GM19452 (cell line): ENCODE results near the gene ZFP3.
"Not testable (repeated sequence)": the region's sequence is repeated elsewhere in the genome, so short reads cannot be mapped to it uniquely, and the experiment has no call there.

ENCODE experiments used
- ATAC-seq: cut with Tn5 transposase; IDR thresholded peaks from one replicate; pipeline ENCODE4 v1.9.1; 2021; ENCODE audit not compliant: unreplicated experiment

ZFP3 gene

DNA sequence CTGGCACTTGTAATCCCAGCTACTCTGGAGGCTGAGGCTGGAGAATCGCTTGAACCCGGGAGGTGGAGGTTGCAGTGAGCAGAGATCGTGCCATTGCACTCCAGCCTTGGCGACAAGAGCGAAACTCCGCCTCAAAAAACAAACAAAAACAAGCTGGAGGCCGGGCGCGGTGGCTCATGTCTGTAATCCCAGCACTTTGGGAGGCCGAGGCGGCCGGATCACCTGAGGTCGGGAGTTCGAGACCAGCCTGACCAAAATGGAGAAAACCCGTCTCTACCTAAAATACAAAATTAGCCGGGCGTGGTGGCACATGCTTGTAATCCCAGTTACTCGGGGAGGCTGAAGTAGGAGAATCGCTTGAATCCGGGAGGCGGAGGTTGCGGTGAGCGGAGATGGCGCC, 992 bp upstream of the ZFP3 start:
- not testable (repeated sequence) for ATAC-seq

DNA sequence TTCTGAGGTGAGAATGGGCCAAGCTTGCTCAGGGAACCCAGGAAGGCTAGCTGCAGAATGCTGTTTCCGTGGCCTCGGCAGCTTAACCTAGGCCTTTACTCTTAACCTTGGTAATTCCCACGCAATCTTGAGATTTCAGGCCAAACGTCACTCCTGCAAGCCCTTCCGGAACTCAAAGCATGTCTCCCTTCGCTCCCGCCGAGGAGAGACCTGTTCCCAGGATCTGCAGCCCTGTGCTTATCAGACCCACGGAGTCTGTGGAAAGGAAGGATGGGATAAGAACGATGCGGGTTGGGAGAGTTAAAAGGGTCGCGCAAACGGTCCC, 524 bp upstream of the ZFP3 start:
- peak; percentile 12 for ATAC-seq

DNA sequence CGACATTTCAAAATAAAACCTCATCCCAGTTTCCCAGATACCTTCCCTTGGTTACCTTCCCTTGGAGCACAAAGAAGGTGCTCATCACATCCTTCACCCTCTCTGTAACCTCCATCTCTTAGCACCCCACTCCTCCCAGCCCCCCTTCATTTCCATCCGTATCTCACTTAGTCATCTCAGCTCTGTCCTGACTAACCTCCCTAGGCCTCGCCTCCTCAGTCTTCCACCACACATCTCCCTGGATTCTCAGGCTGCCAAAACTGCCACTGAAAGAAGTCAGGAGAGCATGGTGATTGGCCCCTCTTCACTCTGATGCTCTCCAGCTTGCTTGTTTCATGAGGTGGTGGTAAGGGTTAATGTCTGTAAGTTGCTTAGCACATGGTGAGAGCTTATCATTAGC, 2.3 kb downstream of the ZFP3 start:
- ATAC-seq, result no peak

DNA sequence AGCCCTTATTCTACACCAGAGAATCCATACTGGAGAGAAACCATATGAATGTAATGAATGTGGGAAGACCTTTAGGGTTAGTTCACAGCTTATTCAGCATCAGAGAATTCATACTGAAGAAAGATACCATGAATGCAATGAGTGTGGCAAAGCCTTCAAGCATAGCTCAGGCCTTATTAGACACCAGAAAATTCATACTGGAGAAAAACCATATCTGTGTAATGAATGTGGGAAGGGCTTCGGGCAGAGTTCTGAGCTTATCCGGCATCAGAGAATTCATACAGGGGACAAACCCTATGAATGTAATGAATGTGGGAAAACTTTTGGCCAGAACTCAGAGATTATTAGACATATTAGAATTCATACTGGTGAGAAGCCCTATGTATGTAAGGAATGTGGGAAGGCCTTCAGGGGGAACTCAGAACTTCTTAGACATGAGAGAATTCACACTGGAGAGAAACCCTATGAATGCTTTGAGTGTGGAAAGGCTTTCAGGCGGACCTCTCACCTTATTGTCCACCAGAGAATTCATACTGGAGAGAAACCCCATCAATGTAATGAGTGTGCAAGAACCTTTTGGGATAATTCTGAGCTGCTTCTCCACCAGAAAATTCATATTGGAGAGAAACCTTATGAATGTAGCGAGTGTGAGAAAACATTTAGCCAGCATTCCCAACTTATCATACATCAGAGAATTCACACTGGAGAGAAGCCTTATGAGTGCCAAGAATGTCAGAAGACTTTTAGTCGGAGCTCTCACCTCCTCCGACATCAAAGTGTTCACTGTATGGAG, 14.1 kb downstream of the ZFP3 start:
- no peak for ATAC-seq

DNA sequence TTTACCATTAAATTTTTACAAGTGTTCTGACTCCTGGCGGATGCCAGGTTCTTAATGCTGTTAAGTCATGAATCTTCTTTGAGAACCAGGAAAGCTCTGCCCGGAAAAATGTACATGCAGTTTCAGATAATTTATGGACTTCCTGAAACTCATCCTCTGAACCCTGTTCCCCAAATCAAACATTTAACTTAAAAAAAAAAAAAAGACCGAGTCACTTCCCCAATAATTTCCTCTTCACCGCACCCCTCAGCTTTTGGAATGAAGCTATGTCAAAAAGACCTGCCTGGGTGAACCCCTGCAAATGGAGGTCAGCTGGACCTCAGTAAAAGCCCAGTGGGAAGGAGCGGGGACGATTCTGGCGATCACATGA, 18.4 kb downstream of the ZFP3 start:
- no peak for ATAC-seq

DNA sequence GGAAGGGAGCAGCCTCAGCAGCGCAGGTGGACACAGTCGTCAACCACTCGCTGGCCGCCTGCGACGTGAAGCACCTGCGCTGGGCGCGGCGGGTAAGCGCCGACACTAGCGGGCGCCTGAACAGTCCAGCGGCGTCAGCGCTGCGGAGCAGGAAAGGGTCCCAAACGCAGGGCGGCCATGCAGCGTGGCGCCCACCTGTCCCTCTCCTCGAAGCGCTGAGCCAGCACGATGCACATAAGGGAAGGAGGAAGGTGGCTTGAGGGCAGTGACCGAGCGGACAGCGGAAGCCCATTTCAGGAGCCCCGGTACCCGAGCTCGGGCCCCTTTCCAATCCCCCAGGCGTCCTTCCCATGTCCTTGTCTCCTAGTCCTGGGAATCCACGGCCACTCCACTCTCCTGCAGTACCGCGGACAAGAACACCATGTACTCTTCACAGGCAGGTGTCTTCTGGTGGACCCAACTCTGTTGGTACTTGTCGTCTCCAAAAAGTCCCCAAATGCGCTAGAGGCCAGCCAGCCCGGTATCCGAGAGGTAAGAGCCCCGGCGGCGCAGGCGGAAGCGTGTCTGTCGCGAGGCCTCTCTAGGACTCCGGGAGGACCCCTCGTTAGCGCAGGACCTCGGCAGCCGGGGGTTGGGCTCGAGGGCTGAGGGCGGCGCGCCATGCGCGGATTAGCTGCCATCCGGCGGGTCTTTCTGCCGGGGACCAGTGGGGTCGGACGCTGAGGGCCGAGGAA, 19.0 kb downstream of the ZFP3 start:
- no peak for ATAC-seq

DNA sequence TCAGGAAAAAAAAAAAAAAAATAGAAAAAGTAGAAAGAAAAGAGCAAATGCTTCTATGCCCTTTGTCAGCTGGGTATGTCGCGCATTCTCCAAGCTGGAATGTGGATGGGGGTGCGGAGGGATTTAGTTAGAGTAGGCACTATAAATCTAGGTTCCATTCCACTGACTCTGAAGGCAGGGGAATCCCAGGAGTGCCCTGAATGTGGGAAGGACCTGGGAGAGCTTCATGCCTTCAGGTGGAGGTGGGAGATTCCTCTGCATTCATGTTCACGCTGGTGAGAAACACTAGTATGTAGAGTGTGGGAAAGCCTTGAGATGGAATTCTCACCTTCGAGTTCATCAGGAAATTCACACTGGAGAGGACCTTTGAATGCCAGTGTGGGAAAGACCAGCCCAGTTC, 21.0 kb downstream of the ZFP3 start:
- no peak for ATAC-seq

DNA sequence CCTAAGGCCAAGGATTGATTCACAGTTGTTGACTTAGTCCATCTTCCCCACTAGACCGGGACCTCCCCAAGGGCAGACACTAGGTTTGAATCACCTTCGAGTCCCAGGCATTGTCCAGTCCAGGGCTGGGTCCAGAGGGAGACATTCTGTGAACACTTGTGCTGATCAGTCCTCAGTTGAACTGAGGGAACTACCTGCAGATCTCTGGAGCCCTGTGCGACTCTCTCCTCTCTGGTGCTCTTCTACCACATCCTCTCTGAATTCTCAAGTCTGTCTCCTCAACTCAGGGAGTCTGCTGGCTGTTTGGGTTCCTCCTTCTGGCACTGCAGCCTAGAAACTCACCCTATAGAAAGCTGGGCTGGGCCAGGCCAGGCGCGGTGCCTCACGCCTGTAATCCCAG, 22.6 kb downstream of the ZFP3 start:
- ATAC-seq, result no peak

DNA sequence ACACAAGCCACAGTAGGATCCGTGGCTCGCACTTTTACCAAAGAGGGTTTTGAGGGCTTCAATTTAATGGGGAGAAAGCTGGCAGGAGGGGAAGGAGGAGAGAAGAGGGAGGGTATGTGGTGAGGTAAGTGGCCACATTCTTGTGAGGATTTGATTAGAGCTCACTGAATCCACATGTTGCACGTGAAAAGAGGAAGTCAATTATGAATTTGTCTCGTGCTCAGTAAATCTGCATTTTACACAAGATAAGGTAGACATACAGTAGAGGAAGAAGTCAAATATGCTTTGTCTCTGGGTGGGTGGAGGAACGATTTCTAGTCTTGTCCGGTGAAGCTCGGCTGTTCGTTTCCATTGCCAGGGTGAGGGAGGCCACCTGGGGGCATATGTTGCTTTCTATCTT, 32.5 kb downstream of the ZFP3 start:
- no peak for ATAC-seq

DNA sequence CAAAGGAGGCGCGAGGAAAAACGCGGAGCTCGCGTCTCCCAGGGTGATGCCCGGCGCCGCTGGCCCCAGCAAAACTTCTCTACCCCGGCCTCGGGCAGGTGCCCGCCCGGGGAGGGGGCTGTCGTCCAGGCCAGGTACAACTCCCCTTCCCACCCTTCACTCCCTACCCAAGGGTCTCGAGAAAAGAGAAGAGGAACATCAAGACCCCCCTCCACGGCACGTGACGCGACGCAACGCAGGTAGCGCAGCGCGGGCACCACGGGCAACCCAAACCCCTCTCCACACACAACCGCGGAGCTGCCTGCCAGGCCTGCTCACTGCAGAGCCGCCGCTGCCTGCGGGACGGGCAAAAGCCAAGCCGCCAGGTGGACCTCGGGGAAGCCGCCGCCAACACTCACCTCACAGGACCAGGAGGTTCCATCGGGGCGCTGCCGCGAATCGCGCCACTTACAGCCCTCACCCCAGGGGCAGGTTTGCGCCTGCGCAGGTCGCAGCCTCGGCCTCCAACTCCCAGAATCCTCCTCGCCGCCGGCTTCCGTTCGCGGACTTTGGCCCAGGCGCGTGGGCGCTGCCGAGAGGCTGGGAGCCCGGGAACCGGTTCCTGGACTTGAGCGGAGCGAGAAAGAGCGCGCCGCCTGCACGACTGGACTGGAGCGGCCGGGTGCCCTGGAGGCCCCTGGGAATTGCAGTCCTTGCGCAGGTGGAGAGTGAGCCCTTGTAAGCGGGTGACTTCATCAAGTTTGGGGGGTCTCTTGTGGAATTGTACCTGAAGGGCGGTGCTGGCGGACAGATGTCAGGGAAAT, 33.3 kb downstream of the ZFP3 start, which contains the start of gene ZNF232:
ZNF232 (minus strand) TSS at position 477 of the 803 bp plus-strand sequence; CDS start at position 421, 56 bp downstream.
- peak; percentile 81 for ATAC-seq

DNA sequence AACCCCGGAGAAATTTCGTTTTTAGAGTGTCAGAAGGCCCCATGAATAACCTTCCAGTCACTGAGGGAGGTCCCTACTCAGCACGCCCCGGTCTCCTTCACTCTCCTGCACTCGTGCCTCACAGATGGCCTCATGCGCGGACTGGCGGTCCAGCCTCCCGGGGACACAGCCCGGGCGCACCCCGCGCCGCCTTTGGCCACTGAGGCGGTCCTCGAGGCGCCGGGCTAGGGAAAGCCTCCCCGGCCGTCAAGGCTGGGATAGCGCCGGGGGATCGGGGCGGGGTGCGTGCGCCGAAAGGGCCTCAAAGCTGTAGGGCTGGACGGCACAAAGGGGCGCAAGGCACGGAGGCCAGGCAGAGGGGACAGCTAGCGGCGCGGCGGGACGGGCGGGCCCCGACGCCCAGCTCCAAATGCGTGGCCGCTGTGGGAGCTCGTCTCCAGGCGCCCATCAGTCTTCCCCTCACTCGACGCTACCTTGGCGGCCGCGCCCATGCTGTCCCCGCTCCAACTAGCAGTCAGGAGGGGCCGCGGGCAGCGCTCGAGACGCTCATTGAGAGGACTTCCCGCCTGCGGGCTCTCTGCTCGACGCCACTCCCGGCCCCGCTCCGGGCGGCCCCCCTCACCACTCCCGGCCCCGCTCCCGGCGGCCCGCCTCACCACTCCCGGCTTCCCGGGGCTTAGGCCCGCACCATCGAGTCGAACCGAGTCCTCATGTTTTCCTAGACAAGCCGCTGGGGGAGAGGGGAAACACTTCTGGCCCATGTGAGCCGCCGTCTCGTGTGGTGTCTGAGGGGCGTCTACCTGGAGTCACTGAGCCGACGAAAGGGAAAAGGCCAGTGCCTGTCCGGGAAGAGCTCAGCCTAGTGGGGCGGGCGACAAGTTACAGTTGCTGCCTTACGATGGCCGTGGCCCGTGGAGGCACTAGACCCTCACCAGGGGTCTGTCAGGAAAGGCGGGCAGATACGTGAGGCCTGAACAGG, 37.7 kb downstream of the ZFP3 start, which contains the start of gene USP6:
USP6 (plus strand) TSS at position 360 of the 979 bp plus-strand sequence. CDS start 14,336 bp downstream, outside the sequence.
- ATAC-seq, result no peak

DNA sequence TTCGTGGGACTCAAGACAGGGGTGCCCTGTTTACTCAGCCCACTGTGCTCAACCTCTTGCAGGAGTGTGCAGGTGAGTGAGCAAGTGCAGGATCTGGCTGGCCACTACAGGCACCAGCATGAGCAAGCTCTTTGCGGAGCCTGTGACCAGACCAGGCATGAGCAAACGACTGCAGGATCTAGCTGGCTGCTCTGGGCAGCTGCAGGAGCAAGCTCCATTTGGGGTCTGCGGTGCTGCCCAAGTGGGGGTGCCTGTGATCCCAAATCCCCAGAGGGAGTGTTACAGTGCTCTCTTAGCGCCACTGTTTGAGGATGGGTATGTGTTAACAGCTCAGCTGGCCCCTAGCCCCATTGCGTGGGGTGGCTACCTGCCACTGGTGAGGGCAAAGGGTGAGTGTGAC, 40.0 kb downstream of the ZFP3 start:
- ATAC-seq, result no peak

DNA sequence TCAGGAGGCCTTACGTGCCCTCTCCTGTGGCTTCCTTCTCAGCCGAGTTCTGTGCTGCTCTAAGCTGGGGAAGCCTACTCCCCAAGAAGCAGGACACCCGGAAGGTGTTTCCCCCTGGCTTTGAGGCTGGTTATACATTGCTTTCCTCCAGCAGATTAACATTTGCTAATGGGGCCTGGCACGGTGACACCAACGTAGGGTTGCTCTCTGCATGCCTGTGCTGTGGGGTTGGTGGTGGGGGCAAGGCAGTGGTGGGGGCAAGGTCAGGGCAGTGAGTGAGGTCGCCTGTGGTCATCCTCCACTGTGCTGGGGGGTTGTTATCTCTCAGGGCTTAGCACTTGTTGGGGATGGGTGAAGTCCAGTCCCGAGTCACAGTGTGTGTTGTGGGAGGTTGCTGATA, 41.8 kb downstream of the ZFP3 start:
- ATAC-seq, result no peak

DNA sequence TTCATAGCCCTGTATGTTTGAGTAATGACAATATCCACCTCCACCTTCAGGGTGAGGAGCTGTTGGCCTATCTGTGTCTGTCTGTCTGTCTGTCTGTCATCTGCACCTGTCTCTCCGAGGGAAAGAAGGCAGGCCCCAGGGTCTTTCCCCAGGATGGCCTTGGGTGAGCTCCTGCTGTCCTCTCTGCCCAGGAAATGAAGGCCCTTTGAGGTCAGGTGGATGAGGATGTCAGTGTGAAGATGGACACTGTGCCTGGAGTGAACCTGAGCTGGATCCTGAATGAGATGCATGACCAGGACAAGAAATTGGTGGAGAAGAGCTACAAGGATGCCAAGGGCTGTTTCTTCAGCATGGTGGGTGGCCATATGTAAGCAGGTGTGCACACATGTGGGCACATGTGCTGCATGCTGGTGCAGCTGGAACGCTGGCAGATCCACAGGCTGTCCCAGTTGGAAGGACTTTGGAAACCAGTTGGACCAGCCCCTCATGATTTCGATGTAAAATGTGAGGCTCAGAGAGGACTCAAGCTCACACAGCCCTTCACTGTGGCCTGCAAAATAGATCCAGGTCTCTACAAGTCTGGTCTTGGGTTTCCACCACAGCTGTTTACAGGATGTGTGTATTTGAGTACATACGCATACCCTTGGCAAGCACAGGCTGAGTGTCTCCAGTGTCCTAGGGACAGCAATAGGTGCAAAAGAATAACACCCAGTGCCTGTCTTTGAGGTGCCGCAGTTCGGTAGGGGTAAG, 42.3 kb downstream of the ZFP3 start:
- ATAC-seq, result not testable (repeated sequence)

DNA sequence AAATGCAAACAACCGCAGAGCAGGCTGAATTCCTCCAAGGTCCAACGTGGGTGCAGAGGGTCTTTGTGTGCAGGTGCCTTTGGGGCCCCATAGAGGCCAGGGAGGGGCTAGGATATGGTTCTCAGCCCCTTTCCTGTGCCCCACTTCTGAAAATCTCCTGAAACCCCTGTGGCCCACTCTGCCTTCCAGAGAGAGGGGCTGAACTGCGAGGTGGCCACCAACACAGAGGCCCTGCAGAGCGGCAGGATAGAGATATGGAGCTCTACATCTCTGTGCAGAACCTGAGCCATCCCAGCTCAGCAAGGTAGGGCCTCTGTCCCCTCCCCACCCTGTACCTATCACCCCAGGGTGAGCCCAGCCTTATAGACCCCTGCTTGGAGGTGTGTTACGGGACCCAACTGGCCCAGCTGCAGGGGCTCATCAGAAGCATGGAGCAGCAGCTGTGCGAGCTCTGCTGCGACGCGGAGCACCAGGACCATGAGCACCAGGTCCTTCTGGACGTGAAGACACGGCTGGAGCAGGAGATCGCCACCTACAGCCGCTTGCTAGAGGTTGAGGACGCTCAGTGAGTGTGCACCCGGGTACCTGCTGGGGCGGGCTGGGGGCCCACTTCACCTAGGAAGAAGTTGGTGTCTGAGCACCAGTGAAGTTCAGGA, 43.0 kb downstream of the ZFP3 start:
- no peak for ATAC-seq

DNA sequence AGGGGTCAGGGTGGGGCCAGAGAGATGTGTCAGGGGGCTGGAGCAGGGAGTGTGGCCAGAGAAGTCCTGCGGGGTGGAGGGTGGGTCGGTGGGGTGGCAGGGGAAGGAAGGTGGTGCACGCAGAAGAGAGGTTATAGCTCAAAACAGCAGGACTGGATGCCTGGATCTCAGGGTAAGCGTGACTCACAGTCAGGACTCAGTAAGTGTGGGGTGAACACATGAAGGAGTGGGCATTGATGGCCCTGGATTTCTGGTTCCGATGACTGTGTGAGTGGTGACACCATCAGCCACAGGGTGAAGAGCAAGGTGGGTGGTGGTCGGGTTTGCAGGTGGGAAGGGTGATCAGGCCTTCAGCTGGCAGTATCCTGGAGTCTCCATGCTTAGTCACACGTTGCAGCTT, 43.8 kb downstream of the ZFP3 start:
- not testable (repeated sequence) for ATAC-seq

DNA sequence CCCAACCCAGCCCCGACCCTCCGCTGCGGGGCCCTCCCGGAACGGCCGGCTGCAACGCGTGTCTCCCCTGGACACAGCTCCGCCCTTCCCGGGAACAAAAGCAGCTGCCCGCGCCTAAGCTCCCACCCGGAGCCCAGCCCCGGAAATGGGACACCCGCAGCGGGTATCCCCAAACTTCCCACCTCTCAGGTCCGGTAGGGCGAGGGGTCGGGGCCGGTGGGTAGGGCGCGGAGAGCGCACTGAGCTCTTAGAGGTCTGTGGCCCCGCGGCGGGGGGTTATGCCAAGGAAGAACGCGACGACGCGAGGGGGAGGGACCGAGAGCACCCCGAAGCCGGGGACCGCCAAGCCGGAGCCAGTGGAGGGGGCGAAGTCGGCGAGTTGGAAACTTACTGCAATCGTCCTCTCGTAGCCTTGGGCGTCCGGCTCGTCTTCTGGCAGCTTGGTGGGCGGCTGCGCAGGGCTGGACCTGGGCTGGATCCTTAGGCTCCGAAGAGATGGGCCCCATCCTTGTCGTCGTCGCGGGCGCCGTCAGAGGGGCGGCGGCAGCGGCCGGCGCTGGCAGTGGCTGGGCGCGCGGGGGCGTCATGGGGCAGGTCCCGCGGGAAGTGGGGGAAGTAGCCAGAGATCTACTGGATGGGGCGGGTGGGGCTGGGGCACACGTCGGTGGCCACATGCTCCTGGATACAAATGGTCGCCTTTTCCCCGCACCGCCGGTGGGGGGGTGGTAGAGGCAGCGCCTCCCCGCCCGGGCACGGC, 44.5 kb downstream of the ZFP3 start:
- no peak for ATAC-seq

DNA sequence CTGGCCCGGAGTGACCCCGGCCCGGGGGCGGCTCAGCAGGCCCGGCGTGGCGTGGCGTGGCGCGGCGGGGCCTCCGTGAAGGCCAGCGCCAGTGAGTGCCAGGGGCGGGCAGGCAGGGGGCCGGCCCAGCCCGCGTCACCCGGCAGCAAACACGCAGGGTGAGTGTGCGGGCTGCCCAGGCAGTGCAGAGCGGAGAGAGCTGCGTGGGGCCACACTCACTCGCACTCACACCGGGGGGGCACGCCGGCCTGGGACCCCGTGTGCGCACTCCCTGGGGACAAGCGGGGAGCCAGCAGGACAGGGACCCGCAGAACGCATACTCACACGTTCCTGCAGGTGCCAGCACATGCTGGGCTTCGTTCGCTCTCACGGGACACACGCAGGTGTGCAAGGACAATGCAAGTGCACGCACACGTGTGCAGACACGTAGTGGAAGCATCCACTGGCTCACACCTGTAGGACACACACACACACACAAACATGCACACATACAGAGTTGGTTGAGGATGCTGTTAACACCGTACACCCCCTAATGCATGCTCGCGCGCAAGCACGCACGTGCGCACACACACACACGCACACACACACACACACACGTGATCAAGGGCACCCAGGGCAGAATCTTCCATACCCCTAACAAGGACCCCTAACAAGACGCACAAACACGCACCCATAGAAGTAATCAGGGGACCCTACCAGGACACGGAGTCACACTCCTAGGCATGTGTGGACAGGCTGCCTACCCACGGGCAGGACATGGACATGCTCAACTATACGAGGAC, 45.3 kb downstream of the ZFP3 start:
- no peak for ATAC-seq
